PC-9 (cell line): ENCODE measurements around the gene KRTAP9-3.

Source experiments
- EZH2 ChIP-seq: fragments of 200-600 bp; sonication (generic); IDR thresholded peaks from 2 replicates; pipeline ENCODE4 v1.8.0; 2017; ENCODE audit warnings: antibody characterized with exemption, low read depth
- TF ChIP-seq, protein P1 (sequence below): fragments of 200-600 bp; sonication (generic); conservative IDR thresholded peaks from 2 replicates; pipeline ENCODE4 v1.6.1; 2017; ENCODE audit warnings: mixed run types, antibody characterized with exemption, mild to moderate bottlenecking, moderate library complexity

DNA sequence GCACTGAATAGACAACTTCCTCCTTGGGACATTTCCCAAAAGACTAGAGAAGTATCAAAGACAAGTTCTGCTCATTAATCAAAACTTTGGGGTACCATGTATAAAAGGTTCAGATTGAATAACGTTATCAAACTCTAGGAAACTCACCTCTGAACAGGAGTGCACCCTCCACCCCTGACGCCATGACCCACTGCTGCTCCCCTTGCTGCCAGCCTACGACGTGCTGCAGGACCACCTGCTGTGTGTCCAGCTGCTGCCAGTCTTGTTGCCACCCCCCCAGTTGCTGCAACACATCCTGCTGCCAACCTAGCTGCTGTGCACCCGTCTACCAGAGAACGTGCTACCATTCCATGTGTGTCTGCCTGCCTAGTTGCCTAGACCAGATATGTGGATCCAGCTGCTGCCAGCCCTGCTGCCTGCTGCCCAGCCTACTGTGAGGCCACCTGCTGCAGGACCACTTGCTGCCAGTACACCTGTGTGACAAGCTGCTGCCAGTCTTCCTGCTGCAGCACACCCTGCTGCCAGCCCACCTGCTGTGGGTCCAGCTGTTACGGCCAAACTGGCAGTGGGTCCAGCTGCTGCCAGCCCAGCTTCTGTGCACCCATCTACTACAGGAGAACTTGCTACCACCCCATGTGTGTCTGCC is 19.6 kb upstream of the KRTAP9-3 start:
- TF ChIP-seq, protein P1, sequence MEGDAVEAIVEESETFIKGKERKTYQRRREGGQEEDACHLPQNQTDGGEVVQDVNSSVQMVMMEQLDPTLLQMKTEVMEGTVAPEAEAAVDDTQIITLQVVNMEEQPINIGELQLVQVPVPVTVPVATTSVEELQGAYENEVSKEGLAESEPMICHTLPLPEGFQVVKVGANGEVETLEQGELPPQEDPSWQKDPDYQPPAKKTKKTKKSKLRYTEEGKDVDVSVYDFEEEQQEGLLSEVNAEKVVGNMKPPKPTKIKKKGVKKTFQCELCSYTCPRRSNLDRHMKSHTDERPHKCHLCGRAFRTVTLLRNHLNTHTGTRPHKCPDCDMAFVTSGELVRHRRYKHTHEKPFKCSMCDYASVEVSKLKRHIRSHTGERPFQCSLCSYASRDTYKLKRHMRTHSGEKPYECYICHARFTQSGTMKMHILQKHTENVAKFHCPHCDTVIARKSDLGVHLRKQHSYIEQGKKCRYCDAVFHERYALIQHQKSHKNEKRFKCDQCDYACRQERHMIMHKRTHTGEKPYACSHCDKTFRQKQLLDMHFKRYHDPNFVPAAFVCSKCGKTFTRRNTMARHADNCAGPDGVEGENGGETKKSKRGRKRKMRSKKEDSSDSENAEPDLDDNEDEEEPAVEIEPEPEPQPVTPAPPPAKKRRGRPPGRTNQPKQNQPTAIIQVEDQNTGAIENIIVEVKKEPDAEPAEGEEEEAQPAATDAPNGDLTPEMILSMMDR = no peak
- no peak for TF ChIP-seq EZH2
